GM19468 (cell line): Measurements from ENCODE around the gene RXRB.
"Not testable (repeated sequence)": the region's sequence is repeated elsewhere in the genome, so short reads cannot be mapped to it uniquely, and the experiment has no call there.

Source experiments
- ATAC-seq: cut with Tn5 transposase; IDR thresholded peaks from one replicate; pipeline ENCODE4 v1.9.1; 2021; ENCODE audit warnings: mild to moderate bottlenecking, moderate library complexity, moderate number of reproducible peaks; ENCODE audit not compliant: unreplicated experiment; ENCODE audit errors: extremely low read depth

Gene RXRB

DNA sequence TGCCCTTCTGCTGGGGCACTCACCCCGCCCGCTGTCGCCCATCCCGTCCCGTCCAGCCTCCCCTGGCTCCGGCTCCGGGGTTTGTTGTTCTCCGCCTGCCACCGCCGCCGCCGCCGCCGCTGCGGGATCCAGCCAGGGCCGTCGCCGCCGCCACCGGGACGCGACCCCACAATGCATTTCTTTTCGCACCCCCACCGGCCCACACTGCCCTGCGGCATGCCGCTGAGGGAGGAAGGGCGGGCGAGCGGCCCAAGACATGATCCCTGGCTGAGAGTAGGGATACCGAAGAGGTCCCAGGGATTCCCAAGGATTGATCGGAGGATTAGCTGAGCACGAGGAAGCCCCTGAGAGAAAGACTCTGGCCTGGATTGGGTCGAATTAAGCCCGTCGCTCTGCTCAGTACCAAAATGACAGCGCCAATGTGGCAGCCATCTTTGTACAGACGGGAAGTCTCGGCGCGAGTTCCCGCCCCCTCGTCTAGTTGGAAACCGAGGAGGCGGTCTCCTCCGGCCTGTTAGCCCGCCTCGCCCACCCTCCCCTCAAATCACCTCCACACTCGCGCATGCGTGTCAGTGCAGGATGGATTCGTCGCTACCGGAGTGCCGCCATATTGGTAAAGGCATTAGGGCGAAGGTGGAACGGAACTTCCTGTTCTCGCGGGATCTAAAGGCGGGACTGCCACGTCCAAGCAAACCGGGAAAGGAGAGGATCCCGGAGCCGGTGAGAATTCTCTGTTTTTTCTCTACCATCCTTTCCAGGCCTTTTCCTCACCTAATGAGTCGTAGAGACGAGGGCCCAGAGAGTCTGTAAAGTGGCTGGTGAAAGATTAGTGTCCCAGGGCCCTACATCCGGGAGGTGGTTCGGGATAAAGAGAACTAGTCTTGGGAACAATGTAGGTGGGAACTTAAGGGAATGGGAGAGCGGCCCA, at the start of gene RXRB, which contains the start of gene SLC39A7:
RXRB (minus strand) TSS at position 447 of the 928 bp plus-strand sequence; CDS start at position 258, 189 bp downstream.
SLC39A7 (plus strand) TSS at position 649 of the 928 bp plus-strand sequence. CDS start 379 bp downstream, outside the sequence.
- ATAC-seq: no peak

DNA sequence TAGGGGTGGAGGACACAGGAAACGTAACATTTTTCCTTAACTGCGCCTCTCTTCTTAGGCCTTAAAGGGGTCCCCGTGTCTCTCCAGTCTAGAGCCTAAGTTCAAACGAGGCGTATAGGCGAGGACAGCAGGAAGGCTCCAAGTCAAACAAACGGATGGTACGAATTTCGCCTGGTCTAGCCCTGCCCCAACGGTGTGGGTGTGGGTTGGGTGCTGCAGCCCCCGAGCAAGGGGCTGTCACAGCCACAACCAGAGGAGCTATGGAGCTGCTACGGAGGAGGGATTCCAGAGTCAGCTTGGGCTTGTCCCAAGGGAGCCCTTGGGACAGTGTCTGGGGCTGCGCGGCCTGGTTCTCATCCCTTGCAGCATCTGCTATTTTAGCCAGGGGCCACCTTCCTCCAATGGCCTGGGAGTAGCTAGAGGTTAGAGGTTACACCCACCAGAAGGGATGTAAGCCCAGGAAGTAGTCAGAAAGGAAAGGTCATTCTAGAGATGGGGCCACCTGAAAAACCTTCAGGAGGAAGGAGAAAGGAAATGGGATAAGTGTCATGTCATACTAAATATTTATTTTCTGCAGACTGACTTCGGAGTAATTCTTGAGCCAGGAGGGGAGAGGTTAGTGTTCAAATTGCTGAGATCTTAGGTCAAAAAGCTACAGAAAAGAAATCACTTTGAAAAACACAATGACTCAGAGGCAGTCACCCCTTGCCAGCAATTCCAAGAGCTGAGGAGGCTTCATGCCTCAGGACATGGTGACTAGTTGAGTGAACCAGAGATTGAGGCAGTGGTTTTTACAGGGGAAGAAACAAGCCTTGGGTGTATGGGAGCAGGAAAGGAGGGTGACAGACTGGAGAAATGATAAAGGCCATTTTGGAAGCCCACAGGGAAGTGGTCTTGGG, 49.5 kb upstream of the RXRB start:
- no peak for ATAC-seq

DNA sequence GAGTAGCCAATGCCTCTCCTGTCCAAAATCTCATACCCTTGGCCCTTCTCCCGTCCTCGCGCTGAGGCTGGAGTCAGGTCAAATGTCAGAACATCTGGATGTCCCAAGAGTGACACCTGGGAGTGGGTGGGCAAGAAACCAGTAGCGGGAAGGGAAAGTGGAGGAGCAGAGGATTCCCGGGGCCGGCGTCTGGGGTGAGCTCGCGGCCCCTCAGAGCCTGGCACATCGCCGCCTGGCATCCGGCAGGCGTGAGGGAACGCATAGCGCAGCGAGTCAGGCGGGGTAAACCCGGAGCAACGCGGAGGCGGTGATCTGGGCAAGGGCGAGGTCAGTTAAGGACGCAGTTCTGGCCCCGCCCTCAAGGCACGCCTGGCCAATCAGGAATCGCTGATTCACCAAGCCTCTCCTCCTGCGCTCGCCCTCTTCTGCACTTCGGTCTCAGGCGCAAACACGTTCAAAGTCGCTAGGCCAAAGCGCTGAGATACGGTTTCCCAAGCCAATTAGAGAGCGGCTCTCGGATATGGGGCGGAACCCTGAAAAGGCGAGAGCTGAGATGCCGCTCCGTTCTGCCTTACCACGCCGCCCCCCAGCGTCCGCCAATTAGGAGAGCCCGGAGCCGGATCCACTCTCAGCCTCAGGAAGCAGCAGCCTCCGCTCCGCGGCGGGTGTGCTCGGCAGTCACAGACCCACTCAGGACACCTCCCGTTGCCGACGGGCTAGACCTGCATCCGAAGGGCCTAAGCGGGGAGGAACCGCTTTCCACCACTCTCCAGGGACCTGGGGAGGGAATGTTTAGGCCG, 48.7 kb upstream of the RXRB start:
- ATAC-seq: peak; percentile 86

DNA sequence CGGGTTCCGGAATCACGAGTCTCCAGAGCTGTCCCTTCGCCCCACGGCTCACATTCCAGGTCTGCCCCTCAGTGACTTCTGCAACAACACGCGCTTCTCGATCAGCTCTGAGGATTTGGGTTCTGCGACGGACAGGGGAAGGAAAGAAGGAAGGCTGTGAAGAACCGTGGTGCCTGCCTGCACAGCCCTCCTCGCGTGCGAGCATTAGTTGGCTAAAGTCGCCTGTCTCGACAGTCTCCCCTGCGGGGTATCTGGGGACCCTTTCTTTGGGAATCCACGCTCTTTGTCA, 48.1 kb upstream of the RXRB start:
- ATAC-seq: no peak

DNA sequence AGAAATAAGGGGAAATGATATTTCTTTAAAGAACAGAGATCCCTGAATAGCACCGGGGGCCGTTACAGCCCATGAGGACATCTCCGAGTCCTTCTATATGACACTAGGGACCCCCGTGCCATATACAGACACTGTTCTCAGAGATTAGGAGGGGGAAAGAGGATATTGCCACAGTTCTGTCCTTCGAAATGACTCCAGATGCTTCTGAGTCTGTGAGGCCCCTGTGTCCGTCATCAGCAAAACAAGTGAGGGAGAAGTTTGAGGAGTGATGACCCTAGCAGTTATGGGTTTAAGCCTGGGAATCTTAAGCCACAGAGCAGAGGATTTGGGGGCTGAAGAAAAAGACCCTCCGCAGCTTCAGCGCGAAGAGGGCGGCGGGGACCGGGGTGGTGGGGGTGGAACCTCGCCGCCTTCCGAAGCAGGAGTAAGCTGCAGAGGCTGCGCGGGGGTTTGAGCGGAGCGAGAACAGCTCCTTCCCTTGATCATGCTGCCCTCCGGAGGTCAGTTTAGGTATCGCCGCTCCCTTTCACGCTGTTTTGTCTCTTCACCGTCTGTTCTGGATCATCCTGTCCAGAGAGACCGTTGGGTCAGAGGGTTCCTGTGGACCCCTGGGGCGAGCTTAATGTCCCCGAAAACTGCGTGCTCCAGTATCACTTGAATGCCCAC, 47.6 kb upstream of the RXRB start:
- ATAC-seq: no peak

DNA sequence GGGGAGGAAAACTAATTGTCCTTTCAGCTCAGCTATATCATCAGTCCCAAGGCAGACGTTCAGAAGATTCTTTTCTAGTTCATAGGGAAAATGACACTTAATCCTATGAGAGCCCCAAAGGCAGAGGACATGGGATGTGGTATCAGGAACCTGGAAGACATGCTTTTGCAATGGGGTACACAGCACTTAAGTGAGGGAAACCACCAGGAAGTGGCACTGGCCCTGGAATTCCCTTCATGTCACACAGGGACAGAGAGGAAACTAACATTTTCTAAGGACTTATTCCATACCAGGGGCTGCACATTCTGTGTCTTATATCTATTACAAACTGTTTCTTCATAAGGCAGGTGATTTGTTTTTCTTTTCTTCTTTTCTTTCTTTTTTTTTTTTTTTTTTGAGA, 43.0 kb upstream of the RXRB start:
- ATAC-seq: no peak

DNA sequence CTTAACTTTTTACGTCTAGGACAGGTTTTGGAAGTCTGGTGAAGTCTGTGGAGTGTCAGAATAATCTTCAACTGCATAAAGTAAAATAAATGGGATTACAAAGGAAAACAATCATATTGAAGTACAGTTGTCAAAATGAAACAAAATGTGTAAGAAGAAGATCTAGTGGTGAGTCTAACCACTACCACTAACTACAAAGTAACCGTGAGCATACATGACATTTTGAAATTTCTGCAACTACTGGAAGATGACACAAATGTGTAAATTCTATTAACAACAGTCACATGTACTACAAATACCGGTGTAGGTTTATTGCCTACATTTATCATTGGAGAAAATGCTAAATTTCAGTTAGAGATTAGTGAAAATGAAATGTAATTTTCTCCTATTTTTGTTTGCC, 41.5 kb upstream of the RXRB start:
- no peak for ATAC-seq

DNA sequence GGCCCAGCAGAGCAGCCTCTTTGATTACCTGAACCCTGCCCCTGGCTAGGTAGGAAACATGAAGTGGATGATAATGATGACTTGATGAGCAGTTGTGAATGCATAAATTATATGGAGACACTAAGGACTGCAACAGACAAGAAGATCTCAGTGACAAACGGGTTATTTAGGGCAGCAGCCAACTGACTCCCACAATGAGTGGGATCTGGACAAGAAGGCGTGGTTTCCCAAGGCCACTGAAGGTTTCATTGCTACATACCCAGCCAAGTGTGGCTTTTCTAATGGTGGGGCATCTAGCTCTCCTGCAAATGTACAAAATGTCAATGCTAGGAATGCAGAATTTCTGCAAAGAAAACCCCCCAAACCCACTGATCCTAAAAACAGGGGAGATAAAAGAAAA, 37.3 kb upstream of the RXRB start:
- no peak for ATAC-seq

DNA sequence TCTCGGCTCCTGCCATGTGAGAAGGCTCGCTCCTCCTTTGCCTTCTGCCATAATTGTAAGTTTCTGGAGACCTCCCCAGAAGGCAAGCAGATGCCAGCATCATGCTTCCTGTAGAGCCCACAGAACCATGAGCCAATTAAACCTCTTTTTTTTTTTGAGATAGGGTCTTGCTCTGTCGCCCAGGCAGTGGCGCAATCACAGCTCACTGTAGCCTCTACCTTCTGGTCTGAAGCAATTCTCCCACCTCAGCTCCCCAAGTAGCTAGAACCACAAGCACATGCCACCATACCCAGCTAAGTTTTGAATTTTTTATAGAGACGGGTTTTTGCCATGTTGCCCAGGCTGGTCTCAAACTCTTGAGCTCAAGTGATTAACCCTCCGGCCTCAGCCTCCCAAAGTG, 36.4 kb upstream of the RXRB start:
- ATAC-seq: no peak

DNA sequence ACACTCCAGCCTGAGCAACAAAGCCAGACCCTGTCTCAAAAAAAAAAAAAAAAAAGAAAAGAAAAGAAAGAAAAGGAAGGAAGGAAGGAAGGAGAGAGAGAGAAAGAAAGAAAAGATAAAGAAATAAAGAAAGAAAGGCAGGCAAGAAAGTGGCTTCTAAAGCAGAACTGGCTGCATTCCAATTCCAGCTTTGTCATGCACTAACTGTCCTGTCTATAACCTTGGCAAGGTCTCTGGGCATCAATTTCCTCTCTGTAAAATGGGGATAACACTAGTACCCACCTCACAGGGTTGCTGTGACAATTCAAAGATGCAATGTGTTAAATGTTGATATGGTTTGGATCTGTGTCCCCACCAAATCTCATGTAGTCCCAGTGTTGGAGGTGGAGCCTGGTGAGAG, 35.9 kb upstream of the RXRB start:
- no peak for ATAC-seq

DNA sequence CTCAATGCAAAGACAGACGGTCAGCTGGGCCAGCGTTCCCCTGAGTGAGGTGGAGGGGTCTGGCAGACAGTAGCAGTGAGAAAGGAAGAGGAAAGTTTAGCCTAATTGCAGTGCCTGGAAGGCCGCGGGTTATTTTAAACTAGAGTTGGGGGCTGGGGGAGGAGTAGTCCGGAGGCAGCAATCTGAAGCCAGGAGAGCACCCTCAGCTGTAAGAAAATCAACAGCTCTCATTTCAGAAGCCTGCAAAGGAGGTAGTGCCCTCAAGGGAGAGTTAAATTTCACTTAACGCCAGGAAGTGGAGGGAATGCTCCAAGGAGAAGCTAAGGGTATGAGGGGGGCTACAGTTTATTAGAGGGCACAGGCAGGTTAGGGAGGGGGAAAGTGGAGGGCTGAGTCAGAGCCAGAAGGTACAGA, 34.8 kb upstream of the RXRB start:
- ATAC-seq: no peak

DNA sequence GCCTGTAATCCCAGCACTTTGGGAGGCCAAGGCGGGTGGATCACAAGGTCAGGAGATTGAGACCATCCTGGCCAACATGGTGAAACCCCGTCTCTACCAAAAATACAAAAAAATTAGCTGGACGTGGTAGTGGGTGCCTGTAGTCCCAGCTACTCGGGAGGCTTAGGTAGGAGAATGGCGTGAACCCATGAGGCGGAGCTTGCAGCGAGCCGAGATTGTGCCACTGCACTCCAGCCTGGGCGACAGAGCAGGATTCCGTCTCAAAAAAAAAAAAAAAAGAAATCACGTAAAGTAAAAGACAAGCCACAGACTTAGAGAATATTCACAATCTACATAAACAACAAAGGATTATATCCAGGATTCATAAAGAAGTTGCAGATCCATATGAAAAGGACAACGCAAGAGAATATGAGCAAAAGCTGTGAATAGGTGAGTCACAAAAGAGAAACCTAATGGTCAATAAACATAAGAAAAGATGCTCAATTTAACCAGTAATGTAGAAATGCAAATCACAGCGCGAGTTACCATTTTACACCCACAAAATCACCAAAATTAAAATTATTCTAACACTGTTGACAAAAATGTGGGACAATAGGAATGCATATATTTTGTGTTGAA, 26.1 kb upstream of the RXRB start:
- not testable (repeated sequence) for ATAC-seq

DNA sequence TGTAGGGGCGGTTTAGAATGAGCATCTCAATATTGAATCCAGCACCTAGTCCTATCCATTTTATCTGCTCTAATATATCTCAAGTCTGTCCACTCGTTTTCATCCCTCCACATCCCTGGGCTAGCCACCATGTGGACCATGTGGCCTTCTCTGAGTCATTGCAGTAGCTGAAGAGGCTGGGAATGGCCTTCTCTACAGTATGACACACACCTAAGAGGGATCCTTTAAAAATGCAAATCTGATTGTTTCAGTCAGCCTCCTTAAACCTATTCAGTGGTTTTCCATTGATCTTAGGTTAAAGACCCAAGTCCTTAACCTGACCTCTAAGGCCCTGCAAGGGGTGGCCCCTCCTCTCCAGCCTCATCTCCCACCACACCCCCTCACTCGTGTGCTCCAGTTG, 17.2 kb upstream of the RXRB start:
- ATAC-seq: no peak

DNA sequence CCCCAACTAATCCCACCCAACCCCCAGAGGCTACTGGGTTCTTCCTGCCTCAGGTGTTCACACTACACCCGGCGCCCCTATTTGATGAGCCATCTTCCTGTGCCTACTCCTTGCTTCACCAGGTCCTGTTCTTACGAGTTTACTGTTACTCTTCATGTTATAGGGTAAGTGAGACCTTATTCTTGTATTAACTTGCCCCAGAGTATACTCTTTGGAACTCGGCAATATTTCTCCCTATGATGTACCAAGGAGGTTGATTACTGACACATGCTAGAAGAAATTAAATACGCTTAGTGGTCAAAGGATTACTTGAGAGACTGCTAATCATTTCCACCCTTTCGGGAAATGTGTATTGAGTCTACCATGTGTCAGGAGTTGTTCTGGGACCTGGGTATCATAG, 16.8 kb upstream of the RXRB start:
- no peak for ATAC-seq

DNA sequence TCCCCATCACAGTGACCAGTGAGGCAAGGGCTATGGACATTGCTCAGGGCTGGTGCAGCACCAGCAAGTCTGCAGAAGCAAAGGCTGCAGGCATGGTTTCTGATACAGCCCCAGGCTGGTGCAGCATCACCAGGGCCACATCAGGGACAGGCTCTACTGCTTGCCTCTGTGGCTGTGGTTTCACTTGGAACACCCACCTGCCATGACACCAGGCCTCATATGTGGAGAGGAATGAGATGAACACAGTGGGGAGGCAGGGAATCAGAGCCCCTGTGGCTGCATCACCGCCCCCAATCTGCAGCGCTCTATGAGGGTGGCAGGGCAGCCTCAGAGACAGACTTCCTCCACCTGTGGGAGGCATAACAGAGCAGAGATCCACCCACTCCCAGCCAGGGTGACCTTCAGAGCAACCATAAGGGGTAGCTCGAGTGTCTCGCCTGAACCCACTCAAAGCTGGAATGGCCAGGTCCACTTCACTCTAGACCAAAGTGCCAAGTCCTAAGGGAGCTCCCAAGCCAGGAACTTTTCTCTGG, 15.7 kb upstream of the RXRB start:
- no peak for ATAC-seq

DNA sequence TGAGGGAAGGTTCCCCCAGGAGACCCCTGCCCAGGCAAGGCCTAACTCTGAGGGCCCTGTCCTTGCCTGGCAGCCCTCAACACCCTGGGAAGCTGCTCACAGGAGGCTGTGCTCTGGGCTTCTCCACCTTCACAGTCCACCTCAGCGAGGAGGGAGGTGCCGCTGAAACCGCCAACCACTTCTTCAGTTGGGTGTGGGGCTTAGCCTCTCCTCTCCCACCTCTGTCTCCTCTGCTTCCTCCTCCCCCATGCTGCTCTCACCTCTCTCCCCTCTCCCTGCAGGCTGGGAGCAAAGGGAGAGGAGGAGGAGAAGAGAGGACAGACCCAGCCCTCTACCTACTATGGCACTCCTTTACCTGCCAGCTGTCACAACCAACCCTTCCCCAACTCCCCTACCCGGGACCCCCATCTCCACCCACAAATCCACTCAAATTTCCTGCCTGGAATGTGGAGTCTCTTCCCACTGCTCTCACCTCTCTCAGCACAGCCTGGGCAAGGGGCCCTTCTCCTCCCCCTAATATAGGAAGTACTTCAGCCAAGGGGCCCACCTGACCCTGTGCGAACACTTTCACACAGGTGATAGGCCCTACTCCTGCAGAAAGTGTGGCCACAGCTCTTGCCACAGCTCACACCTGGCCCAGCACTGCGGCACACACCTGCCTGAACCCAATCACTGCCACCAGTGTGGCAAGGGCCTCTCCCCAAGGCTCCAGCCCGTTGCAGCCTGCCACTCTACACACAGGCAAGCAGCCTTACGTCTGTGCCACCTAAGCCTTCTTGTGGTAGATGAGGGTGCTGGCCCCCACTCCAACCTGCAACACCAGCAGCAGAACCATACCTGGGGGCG, 15.0 kb upstream of the RXRB start:
- ATAC-seq: no peak

DNA sequence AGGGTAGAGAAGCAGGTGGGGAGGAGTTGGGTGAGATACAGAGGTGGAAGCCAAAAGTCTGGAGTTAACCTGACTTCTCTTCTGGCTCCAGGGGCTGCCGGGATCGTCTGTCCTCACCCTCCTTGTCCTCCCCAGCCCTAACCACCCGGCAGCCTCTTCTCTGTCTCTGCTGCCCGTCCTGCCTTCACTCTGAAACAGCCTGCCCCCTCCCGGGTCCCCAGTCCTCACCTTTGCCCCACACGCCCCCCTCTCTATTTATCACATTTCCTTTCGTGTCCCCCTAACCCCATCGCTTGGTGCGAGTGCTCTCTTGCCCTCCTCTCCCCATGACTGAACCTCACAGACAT, 13.5 kb upstream of the RXRB start:
- ATAC-seq: no peak
